Fibroblast of lung (primary cell): ENCODE results near the gene TECR. TPM values are rescaled to one million over a fixed set of nuclear protein-coding genes. Genes with fewer than 3 reads are reported as not detected.

Experiments
- DNase-seq, 2 donors: peaks; one replicate each; pipeline versions ENCODE4 v3.0.0 to v3.0.0-alpha.2; 2010; ENCODE audit warnings: low read depth in 2 of 2
- H2AFZ ChIP-seq: 2 replicates; pipeline ENCODE4 v1.5.1; 2012; ENCODE audit warnings: low read length, control low read depth, inconsistent platforms
- H3K27ac ChIP-seq: 2 replicates; pipeline ENCODE4 v1.5.1; 2011; ENCODE audit warnings: low read length, control low read depth; ENCODE audit not compliant: insufficient read depth
- H3K27me3 ChIP-seq: 2 replicates; pipeline ENCODE4 v1.5.1; 2011; ENCODE audit warnings: mild to moderate bottlenecking, low read length; ENCODE audit not compliant: control insufficient read depth, insufficient read depth
- H3K36me3 ChIP-seq: 2 replicates; pipeline ENCODE4 v1.5.1; 2011; ENCODE audit warnings: low read length; ENCODE audit not compliant: control insufficient read depth, insufficient read depth
- H3K4me1 ChIP-seq: 2 replicates; pipeline ENCODE4 v1.5.1; 2011; ENCODE audit warnings: low read length; ENCODE audit not compliant: control insufficient read depth, insufficient read depth; ENCODE audit errors: extremely low read depth
- H3K4me2 ChIP-seq: 2 replicates; pipeline ENCODE4 v1.5.1; 2011; ENCODE audit warnings: low read length, control low read depth; ENCODE audit not compliant: insufficient read depth; ENCODE audit errors: extremely low read depth
- H3K4me3 ChIP-seq, 4 experiments: fragments of 200-600 bp in 1 of 4; sonication (generic) in 1 of 4; replicated peaks in 1 of 4; 2 replicates each; pipeline ENCODE4 v1.5.1; 2011 to 2016; ENCODE audit warnings: low read length in 4 of 4, low read depth in 3 of 4, mild to moderate bottlenecking in 3 of 4, control low read depth in 2 of 4, inconsistent platforms in 1 of 4, mixed read lengths in 1 of 4; ENCODE audit not compliant: insufficient read depth in 1 of 4; ENCODE audit errors: control extremely low read depth in 1 of 4
- H3K79me2 ChIP-seq: 2 replicates; pipeline ENCODE4 v1.5.1; 2012; ENCODE audit warnings: mild to moderate bottlenecking, low read length, inconsistent platforms; ENCODE audit not compliant: control insufficient read depth, insufficient read depth
- H3K9ac ChIP-seq: 2 replicates; pipeline ENCODE4 v1.5.1; 2011; ENCODE audit warnings: mild to moderate bottlenecking, low read length, control low read depth; ENCODE audit not compliant: insufficient read depth
- H3K9me3 ChIP-seq: 2 replicates; pipeline ENCODE4 v1.5.1; 2012; ENCODE audit warnings: low read depth, low read length; ENCODE audit not compliant: control insufficient read depth, insufficient read depth
- H4K20me1 ChIP-seq: 2 replicates; pipeline ENCODE4 v1.5.1; 2011; ENCODE audit warnings: low read length; ENCODE audit not compliant: control insufficient read depth, insufficient read depth; ENCODE audit errors: extremely low read depth
- EZH2 ChIP-seq: IDR thresholded peaks from 2 replicates; pipeline ENCODE4 v1.5.1; 2012; ENCODE audit warnings: low read length, control low read depth, mild to moderate bottlenecking; ENCODE audit errors: missing control alignments
- polyA plus RNA-seq, 2 donors: library from polyadenylated mRNA; depleted of rRNA in 1 of 2; stranded (reverse) in 1 of 2; unstranded in 1 of 2; fragments of >200 nt; gene quantifications; 2 replicates each; pipeline ENCODE4 v1.2.1, GENCODE V29; 2011 to 2012; ENCODE audit warnings: missing spikeins in 1 of 2
- total RNA-seq: library from RNA; depleted of rRNA; stranded (reverse); fragments of >200 nt; gene quantifications from 2 replicates; pipeline ENCODE4 v1.2.1, GENCODE V29; 2014
- TF ChIP-seq, protein P1 (sequence below), 2 donors: IDR thresholded peaks in 1 of 2; conservative IDR thresholded peaks in 1 of 2; 1 replicate in 1 of 2; 2 replicates in 1 of 2; pipeline ENCODE4 v1.5.1; 2011 to 2012; ENCODE audit warnings: low read length in 2 of 2, control low read depth in 1 of 2, inconsistent platforms in 1 of 2, low read depth in 1 of 2, mild to moderate bottlenecking in 1 of 2

The TECR gene
- total and polyA plus RNA-seq, 2 donors (not counting 1 experiment from before 2014, with no cell fraction given): 34.0 to 73.4 TPM

DNA sequence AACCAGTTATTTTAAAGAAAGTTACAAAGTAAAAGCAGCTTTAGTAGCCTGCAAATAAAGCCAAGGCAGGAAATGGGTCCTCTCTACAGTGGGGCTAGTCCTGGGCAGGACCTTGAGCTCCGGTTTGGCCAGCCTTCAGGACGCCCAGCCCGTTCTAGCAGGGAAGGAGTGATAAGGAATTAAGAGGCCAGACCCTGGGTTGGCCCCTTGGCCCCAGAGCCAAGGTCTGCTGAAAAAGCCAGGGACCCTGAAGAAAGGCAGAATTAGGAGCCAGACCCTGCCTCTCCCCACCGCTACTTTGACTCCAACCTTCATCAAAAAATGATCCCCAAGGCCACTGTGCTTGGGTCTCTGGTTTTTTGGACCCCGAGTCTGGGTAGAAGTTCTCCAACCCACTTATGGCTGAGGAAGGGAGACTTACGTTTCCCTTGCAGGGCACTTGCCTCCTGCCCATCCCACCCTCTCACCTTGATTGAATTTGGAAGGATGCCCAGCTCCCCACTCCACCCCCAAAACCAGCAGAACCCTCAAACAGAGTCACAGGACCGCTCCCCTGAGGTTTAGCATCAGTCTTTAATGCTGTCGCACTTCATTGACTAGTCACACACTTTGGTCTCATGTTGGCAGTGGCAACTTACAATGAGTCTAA, 15.1 kb upstream of the TECR start:
- Histone ChIP-seq H4K20me1 (no peaks in the 10 kb centered on the region), H3K4me3 (peak overlapping the region in 1 of 4 experiments; percentile 96), H3K27ac (peak overlapping the region; percentile 28), H3K4me2 (no peak overlapping the region), H3K27me3 (no peaks in the 10 kb centered on the region), H3K36me3 (peaks cover 22% of the 10 kb centered on the region), H3K4me1 (peaks cover 21% of the 10 kb centered on the region), H3K9me3 (no peaks in the 10 kb centered on the region), H3K79me2 (peaks cover 39% of the 10 kb centered on the region), H3K9ac (no peak overlapping the region), H2AFZ (no peak overlapping the region)
- TF ChIP-seq EZH2: no peak
- no peak for DNase-seq

DNA sequence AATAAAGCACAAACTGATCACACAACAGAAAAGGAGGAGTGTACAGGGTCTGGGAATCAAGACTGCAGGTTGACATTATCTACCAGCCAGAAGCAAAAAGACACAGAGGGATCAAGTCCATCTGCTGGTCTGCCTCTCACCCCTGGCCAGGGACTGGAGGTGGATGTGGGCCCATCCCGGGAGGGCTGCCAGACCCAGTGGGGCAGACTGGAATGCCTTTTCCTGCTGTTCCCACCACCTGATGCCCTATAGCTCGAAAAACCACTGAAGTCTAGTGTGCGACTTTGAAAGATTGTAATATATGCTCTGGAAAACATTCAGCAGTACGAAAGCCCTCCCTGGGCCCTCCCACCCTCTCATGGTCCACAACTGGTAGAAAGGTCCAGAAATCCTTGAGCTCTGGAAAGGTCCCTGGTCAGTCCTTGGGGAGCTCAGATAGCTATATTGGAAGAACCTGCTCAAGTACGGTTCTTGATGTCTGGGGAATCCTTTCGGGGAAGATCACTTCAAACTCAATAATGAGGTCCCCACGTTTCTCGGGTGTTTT, 13.8 kb upstream of the TECR start:
- TF ChIP-seq, protein P1, sequence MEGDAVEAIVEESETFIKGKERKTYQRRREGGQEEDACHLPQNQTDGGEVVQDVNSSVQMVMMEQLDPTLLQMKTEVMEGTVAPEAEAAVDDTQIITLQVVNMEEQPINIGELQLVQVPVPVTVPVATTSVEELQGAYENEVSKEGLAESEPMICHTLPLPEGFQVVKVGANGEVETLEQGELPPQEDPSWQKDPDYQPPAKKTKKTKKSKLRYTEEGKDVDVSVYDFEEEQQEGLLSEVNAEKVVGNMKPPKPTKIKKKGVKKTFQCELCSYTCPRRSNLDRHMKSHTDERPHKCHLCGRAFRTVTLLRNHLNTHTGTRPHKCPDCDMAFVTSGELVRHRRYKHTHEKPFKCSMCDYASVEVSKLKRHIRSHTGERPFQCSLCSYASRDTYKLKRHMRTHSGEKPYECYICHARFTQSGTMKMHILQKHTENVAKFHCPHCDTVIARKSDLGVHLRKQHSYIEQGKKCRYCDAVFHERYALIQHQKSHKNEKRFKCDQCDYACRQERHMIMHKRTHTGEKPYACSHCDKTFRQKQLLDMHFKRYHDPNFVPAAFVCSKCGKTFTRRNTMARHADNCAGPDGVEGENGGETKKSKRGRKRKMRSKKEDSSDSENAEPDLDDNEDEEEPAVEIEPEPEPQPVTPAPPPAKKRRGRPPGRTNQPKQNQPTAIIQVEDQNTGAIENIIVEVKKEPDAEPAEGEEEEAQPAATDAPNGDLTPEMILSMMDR (conservative IDR thresholded peaks at IDR 0.05 in 1 of 2, IDR thresholded peaks at IDR 0.05 in 1 of 2; ENCODE audit: low read depth in 1 of 2, low read length in 2 of 2): no peak
- no peak for TF ChIP-seq EZH2
- Histone ChIP-seq H3K79me2 (peaks cover 39% of the 10 kb centered on the region), H4K20me1 (no peaks in the 10 kb centered on the region), H3K27ac (no peak overlapping the region), H3K9ac (no peak overlapping the region), H3K27me3 (no peaks in the 10 kb centered on the region), H3K9me3 (no peaks in the 10 kb centered on the region), H3K36me3 (peaks cover 22% of the 10 kb centered on the region), H3K4me3 (peak overlapping the region; percentile 92 to 98 (median 96)), H2AFZ (no peak overlapping the region), H3K4me1 (peaks cover 19% of the 10 kb centered on the region), H3K4me2 (peak overlapping the region; percentile 100)
- no peak for DNase-seq

DNA sequence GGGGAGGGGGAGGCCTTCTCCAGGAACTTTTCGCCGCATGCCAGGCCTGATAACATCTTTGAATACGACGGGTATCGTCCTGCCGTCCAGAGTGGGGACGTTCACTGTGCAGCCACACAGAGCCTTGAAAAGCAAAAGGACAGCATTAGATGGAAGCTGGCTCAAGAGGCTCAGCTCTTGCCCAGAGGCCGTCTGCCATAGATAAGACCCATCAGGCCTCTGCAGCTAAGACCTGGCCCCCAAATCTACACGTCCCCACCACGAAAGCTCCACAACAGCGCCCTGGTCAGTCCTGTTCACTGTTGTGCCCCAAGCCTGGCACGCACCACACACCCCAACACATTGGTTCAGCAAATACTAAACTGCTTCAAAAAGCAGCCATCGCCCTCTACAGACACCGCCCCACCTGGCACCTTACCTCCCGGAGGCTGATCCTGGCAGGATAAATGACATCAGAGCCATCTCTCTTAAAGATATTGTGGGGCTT, 13.3 kb upstream of the TECR start:
- Histone ChIP-seq H3K4me3 (peak overlapping the region; percentile 92 to 98 (median 96)), H3K36me3 (peaks cover 22% of the 10 kb centered on the region), H2AFZ (no peak overlapping the region), H3K9ac (peak overlapping the region; percentile 8), H3K9me3 (no peaks in the 10 kb centered on the region), H3K4me1 (peaks cover 19% of the 10 kb centered on the region), H3K27ac (peak overlapping the region; percentile 99), H3K4me2 (peak overlapping the region; percentile 100), H3K27me3 (no peaks in the 10 kb centered on the region), H3K79me2 (peaks cover 39% of the 10 kb centered on the region), H4K20me1 (no peaks in the 10 kb centered on the region)
- TF ChIP-seq, protein P1 (conservative IDR thresholded peaks at IDR 0.05 in 1 of 2, IDR thresholded peaks at IDR 0.05 in 1 of 2; ENCODE audit: low read depth in 1 of 2, low read length in 2 of 2): no peak
- no peak for TF ChIP-seq EZH2
- DNase-seq: no peak
